Right atrium auricular region (tissue), 2 donors: Measurements from ENCODE around the gene SSX4B. TPM values are rescaled to one million over a fixed set of nuclear protein-coding genes. Genes with fewer than 3 reads are reported as not detected.
"Not testable (repeated sequence)": the region's sequence is repeated elsewhere in the genome, so short reads cannot be mapped to it uniquely, and the experiment has no call there.

ENCODE experiments used
- DNase-seq: peaks from one replicate; pipeline ENCODE4 v3.0.0-alpha.2; 2019; ENCODE audit warnings: low spot score
- H3K27ac ChIP-seq, 2 donors: fragments of 200-600 bp; sonication (generic); 1 replicate in 1 of 2; 2 replicates in 1 of 2; pipeline ENCODE4 v1.5.1; 2016 to 2019
- H3K27me3 ChIP-seq, 2 donors: fragments of 200-600 bp; sonication (generic); one replicate each; pipeline versions ENCODE4 v1.5.1 to v1.6.0; 2017 to 2019
- H3K36me3 ChIP-seq: fragments of 200-600 bp; sonication (generic); one replicate; pipeline ENCODE4 v1.5.1; 2016
- H3K4me1 ChIP-seq, 2 donors: fragments of 200-600 bp; sonication (generic); one replicate each; pipeline versions ENCODE4 v1.5.1 to v1.6.0; 2017 to 2019
- H3K4me3 ChIP-seq, 2 donors: fragments of 200-600 bp; sonication (generic); 1 replicate in 1 of 2; 2 replicates in 1 of 2; pipeline ENCODE4 v1.5.1; 2017 to 2019; ENCODE audit warnings: mild to moderate bottlenecking in 1 of 2, moderate library complexity in 1 of 2
- H3K9me3 ChIP-seq, 2 donors: fragments of 200-600 bp; sonication (generic); one replicate each; pipeline ENCODE4 v1.5.1; 2019
- total RNA-seq, 2 donors: library from RNA; depleted of rRNA; stranded (reverse); fragments of >200 nt; gene quantifications; one replicate each; pipeline ENCODE4 v1.1.0, GENCODE V29; 2016
- TF ChIP-seq, protein P1 (sequence below), 2 donors: fragments of 200-600 bp; sonication (generic); IDR thresholded peaks; one replicate each; pipeline ENCODE4 v1.5.1; 2019; ENCODE audit warnings: antibody characterized with exemption in 2 of 2

The SSX4B gene
- total RNA-seq, 2 donors from 2014 or later: not detected

- H3K4me1 ChIP-seq: no peaks in the 10 kb centered on the region
- TF ChIP-seq, protein P1, sequence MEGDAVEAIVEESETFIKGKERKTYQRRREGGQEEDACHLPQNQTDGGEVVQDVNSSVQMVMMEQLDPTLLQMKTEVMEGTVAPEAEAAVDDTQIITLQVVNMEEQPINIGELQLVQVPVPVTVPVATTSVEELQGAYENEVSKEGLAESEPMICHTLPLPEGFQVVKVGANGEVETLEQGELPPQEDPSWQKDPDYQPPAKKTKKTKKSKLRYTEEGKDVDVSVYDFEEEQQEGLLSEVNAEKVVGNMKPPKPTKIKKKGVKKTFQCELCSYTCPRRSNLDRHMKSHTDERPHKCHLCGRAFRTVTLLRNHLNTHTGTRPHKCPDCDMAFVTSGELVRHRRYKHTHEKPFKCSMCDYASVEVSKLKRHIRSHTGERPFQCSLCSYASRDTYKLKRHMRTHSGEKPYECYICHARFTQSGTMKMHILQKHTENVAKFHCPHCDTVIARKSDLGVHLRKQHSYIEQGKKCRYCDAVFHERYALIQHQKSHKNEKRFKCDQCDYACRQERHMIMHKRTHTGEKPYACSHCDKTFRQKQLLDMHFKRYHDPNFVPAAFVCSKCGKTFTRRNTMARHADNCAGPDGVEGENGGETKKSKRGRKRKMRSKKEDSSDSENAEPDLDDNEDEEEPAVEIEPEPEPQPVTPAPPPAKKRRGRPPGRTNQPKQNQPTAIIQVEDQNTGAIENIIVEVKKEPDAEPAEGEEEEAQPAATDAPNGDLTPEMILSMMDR (IDR thresholded peaks at IDR 0.05): no peak
- H3K27ac ChIP-seq: no peak overlapping the region
- no peak overlapping the region for H3K4me3 ChIP-seq
- H3K27me3 ChIP-seq: no peaks in the 10 kb centered on the region
- H3K9me3 ChIP-seq: no peaks in the 10 kb centered on the region
- H3K36me3 ChIP-seq: no peaks in the 10 kb centered on the region
- no peak for DNase-seq
These were observed 39.9 kb upstream of the SSX4B start for GRCh38 chrX:48451708-48452107.

DNA sequence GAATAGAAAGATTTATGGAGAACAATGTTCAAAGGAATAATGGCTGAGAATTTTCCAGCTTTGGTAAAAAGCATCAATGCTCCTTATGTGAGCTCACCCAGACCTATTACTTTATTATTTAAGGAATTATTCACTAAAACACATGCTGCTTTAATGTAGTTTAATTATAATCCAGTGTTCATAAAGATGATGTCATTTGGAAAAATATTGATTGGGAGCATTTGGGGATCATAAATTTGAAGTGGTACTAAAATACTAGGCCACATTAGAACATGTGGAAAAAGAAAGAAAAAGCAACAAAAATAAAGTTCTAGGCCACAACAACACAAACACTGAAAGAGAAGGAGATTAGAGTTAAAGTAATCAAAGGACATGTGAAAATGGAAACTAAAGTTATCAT lies 38.3 kb upstream of the SSX4B start:
- no peaks in the 10 kb centered on the region for H3K36me3 ChIP-seq
- TF ChIP-seq, protein P1 (IDR thresholded peaks at IDR 0.05): no peak
- DNase-seq: no peak
- H3K9me3 ChIP-seq: no peaks in the 10 kb centered on the region
- H3K27ac ChIP-seq: no peak overlapping the region
- H3K4me1 ChIP-seq: no peaks in the 10 kb centered on the region
- H3K4me3 ChIP-seq: no peak overlapping the region
- H3K27me3 ChIP-seq: no peaks in the 10 kb centered on the region

- H3K9me3 ChIP-seq, H3K27ac ChIP-seq, H3K4me1 ChIP-seq, H3K27me3 ChIP-seq, H3K36me3 ChIP-seq, DNase-seq, H3K4me3 ChIP-seq: not testable (repeated sequence)
These were observed 35.4 kb upstream of the SSX4B start for GRCh38 chrX:48447201-48447600.

- not testable (repeated sequence) for H3K9me3 ChIP-seq
These were observed 22.0 kb upstream of the SSX4B start for GRCh38 chrX:48433713-48434112.

DNA sequence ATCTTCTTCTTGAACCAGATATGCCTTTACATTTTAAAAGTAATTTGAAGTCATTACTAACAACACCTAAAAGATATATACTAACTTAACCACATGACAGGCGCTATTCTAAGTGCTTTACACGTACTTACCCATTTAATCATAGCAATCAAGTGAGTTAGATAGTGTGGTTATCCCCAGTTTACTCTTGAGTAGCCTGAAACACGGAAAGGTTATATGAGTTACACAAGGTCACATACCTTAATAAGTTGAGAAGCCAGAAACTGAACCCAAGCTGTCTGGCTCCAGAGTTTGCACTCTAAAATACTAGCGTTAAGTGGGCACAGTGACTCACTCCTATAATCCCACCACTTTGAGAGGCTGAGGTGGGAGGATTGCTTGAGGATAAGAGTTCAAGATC lies 18.4 kb upstream of the SSX4B start:
- H3K27me3 ChIP-seq, H3K9me3 ChIP-seq, H3K36me3 ChIP-seq, H3K4me3 ChIP-seq, H3K4me1 ChIP-seq, H3K27ac ChIP-seq, DNase-seq: not testable (repeated sequence)

More at GRCh38 chrX:48433713-48434112, 22.0 kb upstream of the SSX4B start:
- not testable (repeated sequence) for H3K36me3 ChIP-seq, DNase-seq, H3K4me3 ChIP-seq, H3K27ac ChIP-seq, H3K4me1 ChIP-seq, H3K27me3 ChIP-seq

DNA sequence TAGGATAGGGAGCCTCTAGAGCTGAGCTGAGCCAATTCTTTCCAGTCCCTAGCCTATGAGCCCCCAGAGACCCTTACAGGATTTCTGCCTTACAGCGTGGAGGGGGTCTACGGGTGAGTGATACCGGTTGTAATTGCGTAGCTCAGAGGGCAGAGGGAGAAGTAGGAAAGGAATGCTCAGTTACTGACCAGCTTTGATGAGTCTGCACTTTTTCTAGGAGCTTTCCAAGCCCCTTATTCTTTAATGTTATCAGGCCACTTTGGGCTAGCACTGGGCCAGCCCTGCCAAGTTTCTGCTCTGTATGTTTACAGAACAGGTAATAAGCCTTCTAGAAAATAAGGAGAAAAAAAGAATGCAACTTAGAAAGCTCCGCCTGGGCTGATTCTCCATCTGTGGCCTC lies 17.8 kb upstream of the SSX4B start:
- not testable (repeated sequence) for DNase-seq, H3K9me3 ChIP-seq, H3K4me3 ChIP-seq, H3K27ac ChIP-seq, H3K27me3 ChIP-seq, H3K4me1 ChIP-seq, H3K36me3 ChIP-seq

GRCh38 chrX:48427027-48427716 lies 15.4 kb upstream of the SSX4B start:
- not testable (repeated sequence) for H3K27ac ChIP-seq, H3K36me3 ChIP-seq, H3K27me3 ChIP-seq, H3K4me1 ChIP-seq, DNase-seq, H3K4me3 ChIP-seq, H3K9me3 ChIP-seq

DNA sequence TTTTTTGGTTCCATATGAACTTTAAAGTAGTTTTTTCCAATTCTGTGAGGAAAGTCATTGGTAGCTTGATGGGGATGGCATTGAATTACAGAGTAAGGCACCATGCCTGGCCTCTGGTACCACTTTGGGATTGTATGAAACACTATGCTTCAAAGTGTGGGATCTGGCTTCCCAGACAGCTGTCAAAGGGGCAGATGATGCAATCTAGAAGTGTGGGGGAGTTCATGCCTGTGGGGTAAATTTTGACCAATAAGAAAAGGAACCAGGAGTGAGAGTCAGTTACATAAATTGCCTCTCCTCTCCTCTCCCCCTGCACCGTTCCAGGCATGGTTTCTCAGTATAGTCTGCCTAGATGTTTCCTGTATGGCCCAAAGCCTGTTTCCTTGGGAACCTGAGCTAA lies 13.9 kb downstream of the SSX4B start:
- not testable (repeated sequence) for DNase-seq, H3K27ac ChIP-seq, H3K27me3 ChIP-seq, H3K4me3 ChIP-seq, H3K36me3 ChIP-seq, H3K9me3 ChIP-seq, H3K4me1 ChIP-seq

- not testable (repeated sequence) for H3K9me3 ChIP-seq, H3K27me3 ChIP-seq, DNase-seq
These were observed 14.8 kb downstream of the SSX4B start for GRCh38 chrX:48396931-48397330.

DNA sequence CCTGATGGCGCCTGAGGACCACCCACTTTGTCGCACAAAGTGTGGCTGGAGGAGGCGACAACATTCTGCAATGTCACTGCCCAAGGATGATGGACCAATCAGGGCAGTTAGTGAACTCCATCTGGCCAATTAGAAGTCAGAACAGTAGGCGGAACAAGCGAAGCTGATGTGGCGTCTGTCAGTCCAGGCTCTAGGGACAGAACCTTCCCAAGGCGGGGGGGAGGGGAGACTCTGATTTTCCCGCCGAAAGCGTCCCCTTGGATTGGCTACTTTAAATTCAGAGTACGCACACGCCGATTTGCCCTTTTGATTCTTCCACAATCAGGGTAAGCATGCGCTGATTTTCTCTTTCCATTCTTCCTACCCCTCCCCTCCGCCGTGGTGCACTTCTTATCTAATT lies 28.5 kb downstream of the SSX4B start, which contains the start of gene SSX4:
Gene SSX4, plus strand, starts transcription at position 301 of the 400 bp plus-strand sequence. CDS start 515 bp downstream, outside the sequence.
- H3K9me3 ChIP-seq, H3K36me3 ChIP-seq, H3K27me3 ChIP-seq, H3K4me1 ChIP-seq, H3K27ac ChIP-seq, DNase-seq, H3K4me3 ChIP-seq: not testable (repeated sequence)

More at GRCh38 chrX:48396931-48397330, 14.8 kb downstream of the SSX4B start:
- not testable (repeated sequence) for H3K4me3 ChIP-seq, H3K4me1 ChIP-seq, H3K36me3 ChIP-seq, H3K27ac ChIP-seq

DNA sequence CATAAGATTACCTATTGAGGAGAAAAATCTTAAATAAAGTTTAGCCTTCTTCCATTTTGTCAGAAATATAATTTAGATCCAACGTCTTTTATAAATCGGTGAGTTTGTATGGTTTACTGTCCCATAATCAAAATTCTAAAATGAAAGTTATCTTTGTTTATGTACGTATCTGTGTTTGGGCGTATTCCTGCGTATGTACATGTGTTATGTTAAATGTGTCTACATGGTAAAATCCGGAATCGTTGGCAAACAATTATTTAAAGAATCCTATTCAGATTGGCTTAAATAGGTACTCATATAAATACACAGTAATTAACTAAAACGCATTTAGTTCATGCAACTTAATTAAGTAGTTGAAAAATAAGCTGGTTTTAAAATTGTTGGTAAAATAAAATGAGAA lies 41.4 kb downstream of the SSX4B start:
- H3K36me3 ChIP-seq, DNase-seq, H3K4me1 ChIP-seq, H3K4me3 ChIP-seq, H3K27me3 ChIP-seq, H3K9me3 ChIP-seq, H3K27ac ChIP-seq: not testable (repeated sequence)

- not testable (repeated sequence) for H3K4me1 ChIP-seq, H3K27me3 ChIP-seq, H3K27ac ChIP-seq, H3K36me3 ChIP-seq, H3K4me3 ChIP-seq, H3K9me3 ChIP-seq, DNase-seq
These were observed 43.9 kb downstream of the SSX4B start for GRCh38 chrX:48367717-48368408.

GRCh38 chrX:48359281-48359680 lies 52.5 kb downstream of the SSX4B start:
- not testable (repeated sequence) for H3K9me3 ChIP-seq, H3K4me3 ChIP-seq, H3K27me3 ChIP-seq, DNase-seq, H3K4me1 ChIP-seq, H3K27ac ChIP-seq, H3K36me3 ChIP-seq
